Psoas muscle (tissue), 8 donors: ENCODE data around the gene KDM5A. TPM values are rescaled to one million over a fixed set of nuclear protein-coding genes. Genes with fewer than 3 reads are reported as not detected.

Source experiments
- ATAC-seq, 4 donors: fragments of 200-7000 bp; cut with Tn5 transposase; one replicate each; pipeline ENCODE4 v1.9.1; 2020; ENCODE audit warnings: moderate library complexity in 3 of 4, mild to moderate bottlenecking in 2 of 4
- DNase-seq, 2 donors: peaks; one replicate each; pipeline ENCODE4 v3.0.0-alpha.2; 2020
- H3K27ac ChIP-seq: fragments of 200-600 bp; one replicate; pipeline ENCODE4 v1.8.0; 2022
- H3K27me3 ChIP-seq, 3 donors: fragments of 200-600 bp in 1 of 3; one replicate each; pipeline versions ENCODE4 v1.6.1 to v1.8.0; 2013 to 2022; ENCODE audit warnings: low read length in 2 of 3, mild to moderate bottlenecking in 2 of 3, moderate library complexity in 1 of 3; ENCODE audit not compliant: insufficient read depth in 3 of 3
- H3K36me3 ChIP-seq, 2 donors: fragments of 200-600 bp in 1 of 2; one replicate each; pipeline versions ENCODE4 v1.6.1 to v1.8.0; 2013 to 2022; ENCODE audit warnings: low read depth in 1 of 2, mild to moderate bottlenecking in 1 of 2, moderate library complexity in 1 of 2; ENCODE audit not compliant: insufficient read depth in 1 of 2
- H3K4me1 ChIP-seq: fragments of 200-600 bp; one replicate; pipeline ENCODE4 v1.8.0; 2022
- H3K4me3 ChIP-seq: fragments of 200-600 bp; one replicate; pipeline ENCODE4 v1.8.0; 2022; ENCODE audit warnings: mild to moderate bottlenecking
- H3K9me3 ChIP-seq: fragments of 200-600 bp; one replicate; pipeline ENCODE4 v1.8.0; 2022
- CTCF ChIP-seq: fragments of 200-600 bp; IDR thresholded peaks from one replicate; pipeline ENCODE4 v1.8.0; 2022; ENCODE audit warnings: antibody characterized with exemption
- WGBS, 3 donors: extraction: QIAGEN DNeasy Blood & Tissue Kit; methylation state at CpG; one replicate each; pipeline versions ENCODE4 v1.1.6 to v1.1.7; 2013; 5-methylcytosine and 5-hydroxymethylcytosine counted together
- intact Hi-C, 2 donors: fragments of 100-400 bp; cut with DNase I; formaldehyde crosslinking; loops; one replicate each; pipeline versions ENCODE4 v1.11.0 to v1.14.2; 2022
- polyA plus RNA-seq, 3 donors: library from polyadenylated mRNA; stranded (reverse); fragments of 200-250 nt; gene quantifications; one replicate each; pipeline ENCODE4 v1.2.3, GENCODE V29; 2013
- total RNA-seq, 4 donors: library from RNA; stranded (reverse); fragmentation: NEBNext Ultra II Directional in 2 of 4; extraction: Animal tissue kit (Norgen Biotek cat#: 25700) in 2 of 4; gene quantifications; one replicate each; pipeline versions ENCODE4 v1.2.1 to v1.2.4, GENCODE V29; 2021 to 2023
- donor health status: healthy with polysubstance abuse.
- donor health status: DM: no; HTN: no; CAD: no; lungs with moderate emphysema.
- donor health status: Bipolar disorder and iron deficiency.
- donor health status: healthy.
- donor health status: DM: yes; HTN: yes; CAD: no.
- donor health status: DM: no; HTN: no; CAD: no.
- donor health status: DM: no; HTN: no; CAD: no.
- donor health status: DM: yes; HTN: yes; CAD: no.

Gene KDM5A
- total and polyA plus RNA-seq, 7 donors = 4.0 to 49.5 (median 24.8) TPM

GRCh38 chr12:334125-334524, 55.0 kb downstream of the KDM5A start:
- WGBS, 3 donors = 42 to 78% (median 44%) methylated on average over 1 of the region's 1 CpG
- no peaks in the 10 kb centered on the region for H3K9me3 ChIP-seq

GRCh38 chr12:332581-333205, 56.4 kb downstream of the KDM5A start:
- ATAC-seq = no peak
- Histone ChIP-seq H3K4me1 (no peaks in the 10 kb centered on the region), H3K27me3 (no peaks in the 10 kb centered on the region), H3K36me3 (peaks cover 7 to 94% of the 10 kb centered on the region in 2 donors), H3K27ac (no peak overlapping the region), H3K4me3 (no peak overlapping the region), H3K9me3 (no peaks in the 10 kb centered on the region)
- DNase-seq = no peak
- TF ChIP-seq CTCF = no peak
- WGBS, 3 donors = 92 to 95% (median 92%) methylated on average over 2 of the region's 2 CpGs
- intact Hi-C loops = no loop called here

More at GRCh38 chr12:334125-334524, 55.0 kb downstream of the KDM5A start:
- intact Hi-C loops = no loop called here
- no peaks in the 10 kb centered on the region for H3K27me3 ChIP-seq
- DNase-seq (no peak), ATAC-seq (no peak)
- TF ChIP-seq CTCF = no peak
- H3K4me1 ChIP-seq = no peaks in the 10 kb centered on the region
- H3K27ac ChIP-seq = no peak overlapping the region
- H3K36me3 ChIP-seq = peaks cover 9 to 90% of the 10 kb centered on the region in 2 donors
- no peak overlapping the region for H3K4me3 ChIP-seq

- intact Hi-C loops = no loop called here
- Histone ChIP-seq H3K27ac (no peak overlapping the region), H3K9me3 (no peaks in the 10 kb centered on the region), H3K4me3 (no peak overlapping the region), H3K4me1 (no peaks in the 10 kb centered on the region), H3K36me3 (peaks cover 7 to 97% of the 10 kb centered on the region in 2 donors), H3K27me3 (no peaks in the 10 kb centered on the region)
- DNase-seq (no peak), ATAC-seq (no peak)
- 86 to 89% (median 89%) methylated on average over 1 of the region's 1 CpG for WGBS, 3 donors
- TF ChIP-seq CTCF = no peak
Measured at GRCh38 chr12:331287-331686, 57.8 kb downstream of the KDM5A start.

- WGBS, 3 donors = 88 to 93% (median 90%) methylated on average over 6 of the region's 6 CpGs
- no peak overlapping the region for H3K27ac ChIP-seq
- H3K9me3 ChIP-seq = no peaks in the 10 kb centered on the region
- ATAC-seq (no peak), DNase-seq (no peak)
- no peaks in the 10 kb centered on the region for H3K27me3 ChIP-seq
- TF ChIP-seq CTCF = no peak
- intact Hi-C loops = no loop called here
- no peak overlapping the region for H3K4me3 ChIP-seq
- H3K36me3 ChIP-seq = peaks cover 0 to 96% of the 10 kb centered on the region in 2 donors
- H3K4me1 ChIP-seq = no peaks in the 10 kb centered on the region
Measured at GRCh38 chr12:325906-326305, 63.2 kb downstream of the KDM5A start.

- no peak for TF ChIP-seq CTCF
- H3K36me3 ChIP-seq = peaks cover 3 to 99% of the 10 kb centered on the region in 2 donors
- 95 to 98% (median 98%) methylated on average over 2 of the region's 2 CpGs for WGBS, 3 donors
- H3K4me3 ChIP-seq = no peak overlapping the region
- ATAC-seq (no peak), DNase-seq (no peak)
- no peaks in the 10 kb centered on the region for H3K4me1 ChIP-seq
- no peak overlapping the region for H3K27ac ChIP-seq
- H3K27me3 ChIP-seq = no peaks in the 10 kb centered on the region
- intact Hi-C loops = no loop called here
- no peaks in the 10 kb centered on the region for H3K9me3 ChIP-seq
Measured at GRCh38 chr12:323507-323906, 65.6 kb downstream of the KDM5A start.
